Measurements from ENCODE around the gene IRGQ. TPM values are rescaled to one million over a fixed set of nuclear protein-coding genes. Genes with fewer than 3 reads are reported as not detected.
"Not testable (repeated sequence)": the region's sequence is repeated elsewhere in the genome, so short reads cannot be mapped to it uniquely, and the experiment has no call there.

IRGQ gene, protein sequence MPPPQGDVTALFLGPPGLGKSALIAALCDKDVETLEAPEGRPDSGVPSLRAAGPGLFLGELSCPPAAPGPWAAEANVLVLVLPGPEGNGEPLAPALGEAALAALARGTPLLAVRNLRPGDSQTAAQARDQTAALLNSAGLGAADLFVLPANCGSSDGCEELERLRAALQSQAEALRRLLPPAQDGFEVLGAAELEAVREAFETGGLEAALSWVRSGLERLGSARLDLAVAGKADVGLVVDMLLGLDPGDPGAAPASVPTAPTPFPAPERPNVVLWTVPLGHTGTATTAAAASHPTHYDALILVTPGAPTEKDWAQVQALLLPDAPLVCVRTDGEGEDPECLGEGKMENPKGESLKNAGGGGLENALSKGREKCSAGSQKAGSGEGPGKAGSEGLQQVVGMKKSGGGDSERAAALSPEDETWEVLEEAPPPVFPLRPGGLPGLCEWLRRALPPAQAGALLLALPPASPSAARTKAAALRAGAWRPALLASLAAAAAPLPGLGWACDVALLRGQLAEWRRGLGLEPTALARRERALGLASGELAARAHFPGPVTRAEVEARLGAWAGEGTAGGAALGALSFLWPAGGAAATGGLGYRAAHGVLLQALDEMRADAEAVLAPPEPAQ
- 38.3 and 58.3 TPM in 2 replicates for total RNA-seq

DNA sequence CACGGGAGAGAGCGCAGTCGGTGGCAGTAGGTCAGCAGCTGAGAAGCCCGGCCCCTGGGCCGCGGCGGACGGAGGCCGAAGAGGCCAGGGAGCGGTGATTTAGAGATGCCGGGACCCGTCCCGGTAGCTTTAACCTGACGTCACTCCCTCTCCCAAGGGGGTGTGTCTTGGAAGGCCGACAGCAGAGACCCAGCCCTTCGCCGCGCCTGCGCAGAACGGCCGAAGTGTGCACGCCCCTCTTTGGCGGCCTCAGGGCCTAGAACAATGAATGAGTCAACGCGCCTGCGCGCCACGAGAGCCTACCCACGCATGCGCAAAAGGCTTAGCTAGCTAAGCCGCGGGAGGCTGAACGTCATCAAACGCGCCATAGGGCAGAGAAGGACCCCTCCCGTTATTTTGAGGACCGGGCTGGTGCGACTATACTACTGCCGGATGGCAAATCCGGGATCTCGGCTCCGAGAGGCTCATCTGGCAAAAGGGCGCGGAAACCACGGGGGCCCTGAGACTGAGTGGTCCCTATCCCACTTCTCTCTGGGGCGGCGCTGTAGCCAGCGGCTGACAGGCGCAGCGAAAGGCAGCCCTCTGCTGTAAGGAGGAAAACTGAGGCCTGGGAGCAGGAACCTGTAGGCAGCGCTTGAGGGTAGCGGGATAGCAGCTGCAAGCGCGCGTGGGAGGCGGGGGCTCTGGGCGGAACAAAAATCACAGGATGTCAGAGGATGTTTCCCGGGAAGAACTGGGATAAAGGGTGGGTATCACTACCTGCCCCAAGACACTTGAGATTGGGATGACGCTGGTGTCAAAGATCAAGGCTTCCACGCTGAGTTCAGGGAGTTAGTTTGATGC is at the start of gene IRGQ, which contains the start of gene ZNF576:
Gene IRGQ, minus strand, starts transcription at position 136 of the 843 bp plus-strand sequence. CDS start 796 bp downstream, outside the sequence.
Gene ZNF576, plus strand, starts transcription at position 597 of the 843 bp plus-strand sequence. CDS start 514 bp downstream, outside the sequence.
- peak; percentile 97 for DNase-seq (ENCODE audit: extremely low read depth, low read depth, low spot score)

DNA sequence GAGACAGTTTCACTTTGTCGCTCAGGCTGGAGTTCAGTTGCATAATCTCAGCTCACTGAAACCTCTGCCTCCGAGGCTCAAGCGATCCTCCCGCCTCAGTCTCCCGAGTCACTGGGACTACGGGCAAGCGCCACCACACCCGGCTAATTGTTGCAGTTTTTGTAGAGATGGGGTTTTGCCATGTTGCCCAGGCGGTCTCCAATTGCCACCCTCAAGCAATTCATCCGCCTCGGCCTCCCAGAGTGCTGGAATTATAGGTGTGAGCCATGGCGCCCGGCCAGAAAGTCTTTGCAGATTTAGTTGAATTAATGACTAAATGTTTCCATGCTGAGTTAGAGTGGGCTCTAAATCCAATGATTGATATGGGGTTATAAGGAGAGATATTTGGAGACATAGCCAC is 48.2 kb upstream of the IRGQ start:
- no peak for DNase-seq (ENCODE audit: extremely low read depth, low read depth, low spot score)

DNA sequence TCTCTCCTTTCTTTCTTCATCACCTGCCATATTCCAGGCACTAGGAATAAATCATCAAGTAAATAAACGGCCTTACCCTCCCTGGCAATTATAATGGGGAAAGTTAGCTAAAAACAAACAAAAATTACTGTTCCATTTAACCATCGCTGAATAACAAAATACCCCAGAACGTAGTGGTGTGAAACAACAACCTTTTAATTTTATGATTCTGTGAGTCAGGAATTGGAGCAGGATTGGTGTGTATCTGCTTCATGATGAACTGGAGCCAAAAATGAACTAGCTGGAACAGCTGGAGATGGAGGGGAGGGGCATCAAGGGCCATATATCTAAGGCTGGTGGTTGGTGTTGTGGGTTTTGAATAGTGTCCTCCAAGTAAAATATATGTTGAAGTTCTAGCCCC is 47.4 kb upstream of the IRGQ start:
- DNase-seq (ENCODE audit: extremely low read depth, low read depth, low spot score), result no peak

DNA sequence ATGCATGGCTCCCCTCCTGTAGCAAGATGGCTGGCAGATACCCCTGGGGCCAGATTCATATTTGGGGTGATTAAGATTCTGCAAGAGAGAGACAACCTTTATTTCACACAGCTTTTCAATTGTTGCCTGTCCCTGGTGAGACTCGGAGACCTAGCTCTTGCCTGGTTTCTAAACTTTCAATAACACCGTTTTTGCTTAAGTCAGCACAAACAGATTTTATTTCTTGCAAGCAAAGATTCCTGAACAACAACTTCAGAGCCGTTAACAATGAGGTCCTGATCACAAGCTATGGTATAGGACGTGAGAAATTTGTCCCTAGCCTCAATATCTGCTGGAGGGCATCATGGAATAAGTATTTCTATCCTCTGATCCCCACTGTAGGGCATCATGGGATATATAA is 46.6 kb upstream of the IRGQ start:
- DNase-seq (ENCODE audit: extremely low read depth, low read depth, low spot score), result no peak

DNA sequence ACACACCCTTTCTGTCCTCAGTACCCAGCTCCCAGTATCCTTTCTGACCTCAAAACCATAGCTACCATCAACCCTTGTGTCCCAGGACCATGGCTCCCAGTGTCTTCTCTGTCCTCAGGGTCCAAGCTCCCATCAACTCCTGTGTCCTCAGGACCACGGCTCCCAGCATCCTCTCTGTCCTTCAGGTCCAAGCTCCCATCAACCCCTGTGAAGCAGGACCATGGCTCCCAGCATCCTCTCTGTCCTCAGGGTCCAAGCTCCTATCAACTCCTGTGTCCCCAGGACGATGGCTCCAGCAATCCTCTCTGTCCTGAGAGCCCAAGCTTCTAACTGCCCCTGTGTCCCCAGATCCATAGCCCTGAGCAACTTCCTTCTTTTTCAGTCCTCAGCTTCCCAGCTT is 45.4 kb upstream of the IRGQ start:
- no peak for DNase-seq (ENCODE audit: extremely low read depth, low read depth, low spot score)

DNA sequence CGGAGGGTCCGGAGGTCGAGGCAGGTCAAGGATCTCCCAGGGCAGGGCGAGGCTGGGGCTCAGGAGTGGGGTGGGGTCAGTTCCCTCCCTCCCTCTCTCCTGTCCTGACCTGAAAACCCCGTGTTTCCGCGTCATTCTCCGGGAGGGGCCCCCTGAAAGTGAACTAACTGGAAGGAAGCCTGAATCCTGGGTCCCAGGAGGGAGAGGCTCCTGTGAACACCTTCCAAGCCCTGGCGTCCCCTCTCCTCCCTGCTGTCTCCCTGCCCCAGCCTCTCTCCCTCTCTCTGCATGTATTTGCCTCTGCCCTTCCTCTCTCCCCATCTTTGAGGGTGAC is 44.5 kb upstream of the IRGQ start:
- DNase-seq (ENCODE audit: extremely low read depth, low read depth, low spot score), result no peak

DNA sequence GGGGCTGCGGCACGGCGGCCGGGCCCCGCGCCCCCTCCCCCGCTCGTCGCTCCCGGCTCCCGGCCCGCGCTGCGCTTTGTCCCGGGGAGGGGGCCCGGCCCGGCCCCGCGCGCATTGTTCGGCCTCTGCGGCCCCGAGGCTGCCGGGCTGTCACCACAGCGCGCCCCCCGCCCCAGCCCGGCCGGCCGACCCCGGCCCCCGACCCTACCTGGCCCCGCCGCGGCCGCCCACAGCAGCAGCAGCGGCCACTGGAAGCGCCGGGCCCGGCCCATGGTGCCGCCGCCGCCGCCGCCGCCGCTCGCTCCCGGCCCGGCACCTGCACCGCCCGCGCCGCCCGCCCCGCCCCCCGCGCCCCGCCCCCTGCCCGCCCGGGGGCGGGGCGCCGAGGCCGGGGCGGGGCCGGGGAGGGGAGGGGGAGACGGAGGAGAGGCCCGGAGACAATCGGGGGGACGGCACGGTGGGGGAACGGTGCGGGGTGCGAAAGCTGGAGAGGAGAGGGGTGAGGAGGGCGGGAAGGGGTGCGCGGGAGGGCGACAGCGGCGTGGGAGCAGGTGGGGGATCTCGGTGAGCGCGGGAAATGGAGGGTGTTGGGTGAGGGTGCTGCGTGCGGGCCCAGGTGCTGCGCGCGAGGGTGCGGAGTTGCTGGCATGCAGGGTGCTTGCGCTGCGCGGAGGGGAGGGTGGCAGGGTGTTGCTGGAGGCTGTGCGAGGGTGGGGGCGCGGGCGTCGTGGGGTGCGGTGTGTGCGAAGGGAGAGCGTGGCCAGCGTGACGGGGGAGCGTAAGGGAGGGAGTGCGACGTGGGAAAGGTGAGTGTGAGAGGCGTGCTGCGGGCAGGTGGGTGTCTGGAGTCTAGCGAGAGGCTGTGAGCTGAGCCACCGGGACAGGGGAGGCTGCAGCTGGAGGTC is 43.8 kb upstream of the IRGQ start, which contains the start of gene CADM4:
Gene CADM4, minus strand, starts transcription at position 332 of the 905 bp plus-strand sequence. Its CDS starts 60 bp downstream, at position 272.
- no peak for DNase-seq (ENCODE audit: extremely low read depth, low read depth, low spot score)

DNA sequence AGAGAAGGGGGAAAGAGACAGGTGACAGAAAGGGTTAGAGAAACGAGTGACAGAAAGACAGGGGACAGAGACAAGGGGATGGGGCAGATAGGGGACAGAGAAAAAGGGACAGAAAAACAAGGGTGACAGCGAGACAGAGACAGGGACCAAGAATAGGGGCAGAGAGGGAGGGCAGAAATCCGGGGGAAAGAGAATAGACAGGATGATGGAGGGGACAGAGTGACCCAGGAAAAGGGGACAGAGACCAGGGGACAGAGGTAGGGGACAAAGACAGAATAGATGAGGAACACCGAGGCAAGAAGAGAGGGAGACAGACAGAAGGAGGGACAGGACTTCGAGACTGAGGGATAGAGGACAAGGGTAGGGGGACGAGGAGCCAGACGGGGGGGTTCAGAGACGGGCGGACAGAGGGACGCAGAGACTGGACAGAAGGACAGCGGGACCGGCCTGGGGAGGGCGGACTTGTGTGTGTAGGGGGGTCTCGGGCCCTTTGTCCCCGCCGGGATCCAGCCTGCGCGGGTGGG is 43.1 kb upstream of the IRGQ start:
- DNase-seq (ENCODE audit: extremely low read depth, low read depth, low spot score), result no peak

DNA sequence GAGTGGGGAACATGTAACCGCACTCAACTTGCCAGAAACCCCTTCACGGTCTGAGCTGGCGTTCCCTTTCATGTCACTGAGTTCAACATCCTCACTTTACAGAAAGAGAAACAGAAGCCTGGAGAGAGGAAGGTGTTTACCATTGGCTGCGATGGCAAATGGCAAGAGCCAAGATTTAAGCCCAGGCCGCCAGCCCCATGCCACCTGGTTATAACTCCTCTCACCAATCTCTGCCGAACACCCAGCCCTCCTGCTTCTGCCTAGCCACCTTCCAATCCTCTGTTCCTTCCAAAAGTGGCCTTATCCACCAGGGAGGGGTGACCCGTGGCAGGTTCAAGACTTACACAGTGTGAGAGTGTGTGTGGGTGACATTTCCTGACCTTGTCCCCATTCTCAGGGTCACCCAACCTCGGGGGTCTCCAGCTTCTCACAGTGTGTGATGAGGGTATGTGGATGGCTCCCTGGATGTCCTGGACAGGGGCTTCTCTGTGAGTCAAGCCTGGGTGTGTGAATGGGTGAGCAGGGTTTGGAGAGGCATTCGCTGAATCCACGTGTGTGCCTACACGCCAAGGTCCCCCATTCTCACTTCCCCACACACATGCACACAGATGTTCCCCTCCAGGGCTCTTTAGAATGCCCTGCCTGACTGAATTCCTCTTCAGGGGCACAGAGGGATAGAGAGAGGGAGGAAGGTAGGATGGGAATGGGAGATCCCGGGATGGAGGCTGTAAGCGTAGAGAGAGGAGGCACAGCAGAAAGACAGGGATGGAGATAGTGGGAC is 42.5 kb upstream of the IRGQ start:
- DNase-seq (ENCODE audit: extremely low read depth, low read depth, low spot score), result no peak

DNA sequence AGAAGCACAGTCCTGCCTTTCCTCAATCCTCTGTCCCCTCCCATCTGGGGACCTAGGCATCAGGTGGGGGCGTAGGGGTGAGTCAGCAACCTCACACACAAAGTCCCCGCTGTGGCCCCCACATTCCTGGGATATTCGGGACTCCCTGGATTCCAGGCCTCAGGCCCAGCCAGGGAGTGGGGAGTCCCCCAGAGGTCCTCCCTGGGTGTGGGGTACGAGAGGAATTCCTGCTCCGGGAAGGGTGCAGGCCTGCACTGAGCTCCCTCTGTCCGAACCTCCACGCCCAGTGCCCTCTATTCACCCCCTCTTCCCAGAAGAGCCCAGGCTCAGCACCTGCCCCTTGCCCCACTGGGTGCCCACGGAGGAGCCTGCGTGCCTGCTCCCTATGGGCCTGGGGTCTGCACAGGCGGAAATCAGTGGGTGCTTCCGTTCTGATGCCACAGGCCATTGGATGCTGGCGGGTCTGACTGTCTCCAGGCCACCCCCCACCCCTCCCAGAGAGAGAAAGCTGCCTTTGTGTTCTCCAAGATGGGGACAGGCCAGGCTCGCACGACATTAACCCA is 40.3 kb upstream of the IRGQ start:
- no peak for DNase-seq (ENCODE audit: extremely low read depth, low read depth, low spot score)

DNA sequence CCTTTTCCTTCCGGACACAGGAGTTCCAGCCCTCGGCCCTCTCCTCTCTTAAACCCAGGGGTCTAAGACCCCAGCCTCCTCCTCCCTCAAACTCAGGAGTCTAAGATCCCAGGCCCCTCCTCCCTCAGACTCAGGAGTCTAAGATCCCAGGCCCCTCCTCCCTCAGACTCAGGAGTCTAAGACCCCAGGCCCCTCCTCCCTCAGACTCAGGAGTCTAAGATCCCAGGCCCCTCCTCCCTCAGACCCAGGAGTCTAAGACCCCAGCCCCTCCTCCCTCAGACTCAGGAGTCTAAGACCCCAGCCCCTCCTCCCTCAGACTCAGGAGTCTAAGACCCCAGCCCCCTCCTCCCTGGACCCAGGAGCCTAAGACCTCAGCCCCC is 39.6 kb upstream of the IRGQ start:
- DNase-seq (ENCODE audit: extremely low read depth, low read depth, low spot score), result not testable (repeated sequence)

DNA sequence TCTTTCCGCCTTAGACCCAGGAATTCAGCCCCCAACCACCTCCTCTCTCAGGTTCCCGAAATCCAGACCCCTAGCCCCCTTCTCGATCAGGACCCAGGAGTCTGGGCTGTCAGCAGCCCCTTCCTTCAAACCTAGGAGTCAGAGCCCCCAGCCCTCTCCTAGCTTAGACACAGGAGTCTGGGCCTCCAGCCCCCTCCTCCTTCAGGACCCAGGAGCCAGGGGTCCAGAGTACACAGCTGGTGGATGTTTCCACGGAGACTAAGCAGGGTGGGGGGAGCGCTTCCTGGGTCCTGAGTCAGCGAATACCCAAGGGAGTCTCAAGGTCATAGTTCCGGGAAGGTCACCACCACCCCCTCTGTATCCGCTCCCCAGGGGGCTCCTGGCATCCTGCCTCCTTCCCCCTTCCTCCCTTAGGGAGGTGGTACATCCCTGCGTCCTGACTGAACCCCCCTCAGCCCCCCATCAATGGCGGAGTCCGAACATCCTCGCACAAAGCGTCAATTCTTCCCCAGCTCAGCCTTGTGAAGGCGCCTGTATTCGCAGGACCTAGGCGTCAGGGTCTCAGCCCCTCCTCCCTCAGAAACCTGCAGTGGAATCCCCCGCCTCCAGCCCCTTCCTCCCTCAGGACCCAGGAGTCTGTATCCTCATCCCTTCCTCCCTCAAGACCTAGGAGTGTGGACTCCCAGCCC is 39.1 kb upstream of the IRGQ start:
- DNase-seq (ENCODE audit: extremely low read depth, low read depth, low spot score), result no peak

DNA sequence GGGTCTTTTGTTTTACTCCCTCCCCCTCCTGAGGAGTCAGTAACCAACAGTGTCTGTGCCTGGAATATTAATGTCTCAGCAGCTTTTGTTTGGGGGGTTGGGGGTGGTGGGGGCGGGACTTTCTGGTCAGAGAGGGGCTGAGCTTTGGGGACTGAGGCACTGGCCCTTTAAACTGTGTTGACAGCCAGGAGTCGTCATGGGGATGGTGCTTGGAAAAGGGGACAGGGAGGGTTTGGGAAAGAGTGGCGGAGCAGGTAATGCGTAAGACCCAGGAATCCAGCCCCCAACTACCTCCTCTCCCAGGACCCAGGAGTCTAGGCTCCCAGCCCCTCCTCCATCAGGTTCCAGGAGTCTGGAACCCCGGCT is 38.6 kb upstream of the IRGQ start:
- no peak for DNase-seq (ENCODE audit: extremely low read depth, low read depth, low spot score)

DNA sequence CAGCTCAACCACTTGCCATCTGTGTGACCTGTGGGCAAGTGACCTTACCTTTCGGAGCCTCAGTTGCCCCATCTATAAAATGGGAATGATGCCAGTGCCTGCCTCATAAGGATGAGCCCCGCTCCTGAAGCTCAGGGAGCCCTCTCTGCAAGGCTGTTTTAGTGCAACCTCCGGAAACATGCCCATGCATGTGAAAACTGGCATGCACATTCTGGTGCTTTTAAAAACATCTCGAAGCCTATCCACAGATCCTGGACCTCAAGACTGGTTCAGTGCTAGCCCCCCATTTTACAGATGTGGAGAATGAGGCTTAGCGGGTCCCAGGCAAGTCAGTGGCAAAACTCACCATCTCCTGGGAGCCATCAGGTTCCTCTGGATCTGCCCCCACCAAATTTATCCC is 38.1 kb upstream of the IRGQ start:
- no peak for DNase-seq (ENCODE audit: extremely low read depth, low read depth, low spot score)

DNA sequence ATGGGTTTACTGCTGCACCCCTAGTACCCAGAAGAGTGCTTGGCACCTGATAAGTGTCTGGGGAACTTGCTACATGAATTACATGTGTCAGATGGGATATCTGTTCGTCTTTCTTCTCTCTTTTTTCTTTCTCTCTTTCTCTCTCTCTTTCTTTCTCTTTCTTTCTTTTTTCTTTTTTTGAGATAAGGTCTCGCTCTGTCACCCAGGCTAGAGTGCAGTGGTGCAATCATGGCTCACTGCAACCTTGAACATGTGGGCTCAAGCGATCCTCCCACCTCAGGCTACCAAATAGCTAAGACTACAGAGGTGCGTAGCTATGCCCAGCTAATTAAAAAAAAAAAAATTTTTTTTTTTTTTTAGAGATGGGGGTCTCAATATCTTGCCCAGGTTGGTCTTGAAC is 37.6 kb upstream of the IRGQ start:
- DNase-seq (ENCODE audit: extremely low read depth, low read depth, low spot score), result no peak

DNA sequence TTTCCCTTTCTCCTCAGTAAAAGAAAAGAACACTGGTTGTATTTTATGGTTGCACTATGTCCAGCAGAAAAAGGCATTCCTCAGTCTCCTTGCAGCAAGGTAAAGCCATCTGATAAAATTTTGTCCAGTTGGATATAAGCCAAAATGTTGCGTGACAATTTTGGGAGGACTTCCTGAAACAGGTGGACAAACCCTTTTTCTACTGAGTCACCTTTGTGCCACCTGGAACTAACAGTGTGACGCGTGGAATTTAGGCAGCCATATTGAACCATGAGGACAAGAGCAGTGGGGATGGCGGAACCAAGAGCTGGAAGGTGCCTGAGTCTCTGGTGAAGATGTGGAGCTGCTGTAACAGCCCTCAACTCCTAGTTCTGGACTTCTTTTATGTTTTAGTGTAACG is 35.6 kb upstream of the IRGQ start:
- DNase-seq (ENCODE audit: extremely low read depth, low read depth, low spot score), result no peak

DNA sequence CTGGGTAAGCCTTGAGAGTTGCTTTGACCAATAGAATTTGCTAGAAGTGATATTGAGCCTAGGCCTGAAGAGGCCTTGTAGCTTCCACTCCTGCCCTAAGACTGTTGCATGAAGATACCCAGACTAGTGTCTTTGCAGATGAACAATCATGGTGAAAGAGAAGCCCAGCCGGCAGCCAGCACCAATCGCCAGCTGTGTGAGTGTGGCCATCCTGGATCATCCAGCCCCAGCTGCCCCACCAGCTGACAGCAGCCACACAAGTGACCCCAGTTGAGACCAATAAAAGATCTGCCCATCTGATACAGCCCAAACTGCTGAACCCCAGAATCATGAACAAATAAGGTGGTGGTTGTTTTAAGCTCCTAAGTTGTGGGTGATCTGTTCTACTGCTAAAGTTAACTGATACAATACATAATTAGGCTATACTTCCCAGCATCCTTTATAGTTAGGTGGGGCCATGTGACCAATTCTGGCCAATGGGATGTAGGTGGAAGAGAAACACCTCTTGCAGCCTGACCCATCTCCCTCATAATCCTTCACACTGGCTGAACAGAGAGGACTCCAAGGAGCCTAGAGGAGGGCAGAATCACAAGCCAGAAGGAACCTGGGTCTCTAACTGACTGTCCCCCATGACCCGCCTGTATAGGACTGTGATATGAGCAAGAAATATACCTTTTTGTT is 32.9 kb upstream of the IRGQ start:
- no peak for DNase-seq (ENCODE audit: extremely low read depth, low read depth, low spot score)

DNA sequence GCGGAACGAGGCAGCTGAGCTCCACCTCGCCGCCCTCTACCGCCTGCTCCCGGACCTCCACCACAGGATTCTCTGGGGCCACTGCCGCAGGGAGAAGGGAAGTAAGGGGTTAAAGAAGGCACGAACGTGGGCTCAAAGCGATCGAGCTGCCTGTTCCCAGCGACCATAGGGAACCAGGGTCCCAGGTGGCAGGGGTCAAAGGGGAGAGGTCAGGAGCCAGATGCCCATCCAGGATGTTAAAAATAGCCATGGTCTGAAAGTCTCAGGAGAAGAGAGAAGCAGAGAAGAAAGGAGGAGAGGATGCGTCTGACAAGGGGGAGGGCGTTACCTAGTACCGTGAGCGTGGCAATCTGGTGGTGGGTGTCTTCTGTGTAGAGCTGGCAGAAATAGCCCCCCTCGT is 30.9 kb upstream of the IRGQ start:
- no peak for DNase-seq (ENCODE audit: extremely low read depth, low read depth, low spot score)
